GM11168 (cell line): ENCODE results near the gene CTXN1.
"Not testable (repeated sequence)": the region's sequence is repeated elsewhere in the genome, so short reads cannot be mapped to it uniquely, and the experiment has no call there.

Source experiments
- in situ Hi-C: fragments of 300-500 bp; cut with MboI; formaldehyde crosslinking; loops from one replicate; pipeline ENCODE4 v1.12.0; 2022; ENCODE audit warnings: low sequenced_read_pairs; ENCODE audit not compliant: unreplicated experiment

Gene CTXN1

DNA sequence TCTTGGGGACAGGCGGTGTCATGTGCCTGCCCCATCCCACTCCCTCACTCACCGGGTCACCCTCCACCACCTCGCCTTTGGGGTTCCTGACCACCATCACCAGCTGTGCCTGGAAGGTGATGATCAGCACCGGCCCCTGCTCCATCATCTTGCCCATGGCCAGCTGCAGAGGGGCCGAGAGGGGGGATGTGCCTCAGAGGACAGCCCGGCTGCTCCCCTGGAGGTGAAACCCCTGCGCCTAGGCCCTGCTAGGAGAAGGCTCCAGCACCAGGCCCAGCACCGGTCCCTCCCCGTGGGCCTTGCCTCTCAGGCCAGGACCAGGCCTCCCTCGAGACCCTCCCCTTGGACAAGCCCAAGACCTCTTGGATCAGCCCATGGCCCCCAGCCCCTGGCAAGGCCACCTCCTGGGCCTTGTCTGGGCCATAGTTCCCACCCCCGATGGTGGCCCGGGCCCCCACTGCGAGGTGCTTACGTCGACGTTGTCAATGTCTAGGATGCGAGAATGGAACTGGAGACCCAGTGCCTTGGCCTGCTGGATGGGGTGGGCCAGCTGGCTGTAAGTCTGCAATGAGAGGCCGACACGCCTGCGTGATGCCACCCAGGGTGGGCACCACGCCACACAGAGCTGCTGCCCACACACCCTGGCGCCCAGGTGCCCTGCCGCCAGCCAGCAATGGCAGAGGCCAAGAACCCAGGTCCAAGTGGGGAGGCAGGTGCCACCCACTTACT, 1.8 kb upstream of the CTXN1 start:
- in situ Hi-C loops = no loop called here

DNA sequence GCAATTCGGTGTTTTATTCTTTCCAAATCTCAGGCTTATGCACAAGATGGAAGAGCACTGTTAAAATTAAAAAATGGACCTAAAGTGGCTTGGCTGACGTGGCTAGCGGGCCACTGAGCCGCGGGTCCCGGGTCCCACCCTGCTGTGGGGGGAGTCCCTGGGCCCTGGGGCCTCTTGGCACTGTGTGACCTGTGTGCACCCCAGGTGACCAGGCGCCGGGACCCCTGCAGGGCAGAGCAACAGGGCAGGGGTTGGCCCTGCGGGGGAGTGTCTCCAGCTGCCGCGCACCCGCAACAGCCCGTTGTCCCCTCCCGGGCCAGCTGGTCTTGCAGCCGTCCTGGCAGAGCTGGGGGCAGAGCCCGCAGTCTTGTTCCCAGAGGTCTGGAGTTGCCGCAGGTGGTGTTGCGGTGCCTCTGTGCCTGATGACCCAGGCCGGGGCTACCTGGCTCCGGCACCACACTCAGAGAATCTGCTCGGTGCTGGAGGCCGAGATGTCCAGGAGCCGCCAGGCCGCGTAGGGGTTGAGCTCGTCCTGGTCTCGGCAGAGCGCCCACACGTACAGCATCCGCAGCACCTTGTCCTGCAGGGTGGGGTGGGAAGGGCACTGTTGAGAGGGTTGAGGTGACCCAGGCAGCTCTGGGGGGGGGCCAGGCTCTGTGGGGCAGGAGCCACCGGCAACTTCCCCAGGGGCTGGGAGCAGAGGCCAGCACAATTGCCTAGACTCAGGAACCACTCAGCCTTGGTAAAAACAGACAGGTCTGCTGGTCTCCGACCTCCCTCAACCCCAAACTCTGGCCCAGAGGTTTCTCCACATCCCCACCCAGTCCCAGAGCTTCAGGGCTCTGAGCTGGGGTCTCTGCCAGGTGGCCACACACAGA, 1.0 kb upstream of the CTXN1 start:
- in situ Hi-C loops = no loop called here

DNA sequence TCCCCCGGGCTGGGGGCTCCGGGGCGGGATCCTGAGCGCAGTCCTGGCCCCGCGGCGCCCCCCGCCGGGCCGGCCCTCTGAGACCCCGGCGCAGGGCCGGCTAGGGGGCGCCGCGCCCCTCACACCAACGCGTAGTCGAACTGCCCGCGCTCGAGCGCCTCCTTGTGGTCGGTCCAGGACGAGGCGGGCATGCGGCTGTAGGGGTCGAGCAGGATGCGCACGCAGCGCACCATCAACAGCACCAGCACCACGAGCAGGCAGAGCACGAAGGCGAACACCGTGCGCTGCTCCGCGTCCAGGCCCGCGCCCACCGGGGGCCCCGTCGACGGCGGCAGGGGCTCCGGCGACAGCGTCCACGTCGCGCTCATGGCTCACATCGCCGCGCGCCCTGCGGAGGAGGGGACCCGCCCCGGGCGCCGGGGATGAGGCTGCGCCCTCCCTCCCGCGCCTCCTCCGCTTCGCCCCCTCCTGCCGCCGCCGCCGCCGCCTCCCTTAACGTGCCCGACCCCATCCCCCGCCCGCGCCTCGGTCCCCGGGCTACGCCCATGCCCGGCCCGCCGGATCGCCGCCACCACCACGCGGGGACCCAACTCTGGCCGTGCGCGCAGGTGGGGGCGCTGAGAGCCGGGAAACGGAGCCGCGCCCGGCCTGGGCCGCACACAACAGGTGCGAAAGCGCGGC, 624 bp downstream of the CTXN1 start:
- in situ Hi-C loops = no loop called here

DNA sequence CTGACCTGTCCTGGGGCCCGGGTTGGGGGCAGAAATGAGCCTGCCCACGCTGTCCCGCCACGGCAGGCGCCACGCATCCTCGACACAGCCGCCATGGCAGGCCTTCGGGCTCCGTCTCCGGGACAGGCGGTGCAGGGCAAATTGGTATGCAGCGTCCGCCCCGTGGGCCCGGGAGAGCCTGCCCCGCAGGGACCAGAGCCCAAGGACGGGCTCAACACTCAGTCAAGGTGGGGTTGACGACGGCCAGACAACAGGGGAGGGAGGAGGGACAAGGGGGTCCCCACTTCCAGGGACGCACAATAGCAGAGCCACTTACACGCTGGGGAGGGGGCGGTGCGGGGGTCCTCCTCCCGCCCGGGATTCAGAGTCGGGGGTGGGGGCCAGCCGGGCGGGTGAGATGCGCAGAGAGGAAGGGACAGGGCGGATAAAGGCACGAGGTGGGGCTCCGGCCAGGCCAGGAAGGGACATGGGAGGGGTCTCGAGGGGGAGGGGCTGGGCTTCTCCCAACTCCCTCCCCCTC, 1.2 kb downstream of the CTXN1 start:
- in situ Hi-C loops = no loop called here

DNA sequence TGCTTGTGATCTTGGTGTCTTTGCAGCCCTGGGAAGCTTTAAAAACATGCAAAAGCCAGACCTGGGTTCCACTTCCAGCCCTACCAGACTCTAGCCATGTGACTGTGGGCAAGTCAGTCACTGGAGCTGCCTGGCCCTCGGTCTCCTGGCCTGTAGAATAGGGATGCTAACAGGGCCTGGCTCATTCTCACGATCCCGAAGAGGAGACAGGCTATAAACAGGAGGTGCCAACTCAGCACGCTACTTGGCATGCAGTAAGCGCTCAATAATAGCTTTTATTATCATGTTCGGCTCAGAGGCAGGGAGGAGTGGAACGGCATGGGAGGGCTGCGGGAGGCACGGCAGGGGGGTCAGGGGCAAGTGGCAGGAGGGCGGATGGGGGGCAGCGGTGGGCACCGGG, 1.7 kb downstream of the CTXN1 start:
- in situ Hi-C loops = no loop called here

DNA sequence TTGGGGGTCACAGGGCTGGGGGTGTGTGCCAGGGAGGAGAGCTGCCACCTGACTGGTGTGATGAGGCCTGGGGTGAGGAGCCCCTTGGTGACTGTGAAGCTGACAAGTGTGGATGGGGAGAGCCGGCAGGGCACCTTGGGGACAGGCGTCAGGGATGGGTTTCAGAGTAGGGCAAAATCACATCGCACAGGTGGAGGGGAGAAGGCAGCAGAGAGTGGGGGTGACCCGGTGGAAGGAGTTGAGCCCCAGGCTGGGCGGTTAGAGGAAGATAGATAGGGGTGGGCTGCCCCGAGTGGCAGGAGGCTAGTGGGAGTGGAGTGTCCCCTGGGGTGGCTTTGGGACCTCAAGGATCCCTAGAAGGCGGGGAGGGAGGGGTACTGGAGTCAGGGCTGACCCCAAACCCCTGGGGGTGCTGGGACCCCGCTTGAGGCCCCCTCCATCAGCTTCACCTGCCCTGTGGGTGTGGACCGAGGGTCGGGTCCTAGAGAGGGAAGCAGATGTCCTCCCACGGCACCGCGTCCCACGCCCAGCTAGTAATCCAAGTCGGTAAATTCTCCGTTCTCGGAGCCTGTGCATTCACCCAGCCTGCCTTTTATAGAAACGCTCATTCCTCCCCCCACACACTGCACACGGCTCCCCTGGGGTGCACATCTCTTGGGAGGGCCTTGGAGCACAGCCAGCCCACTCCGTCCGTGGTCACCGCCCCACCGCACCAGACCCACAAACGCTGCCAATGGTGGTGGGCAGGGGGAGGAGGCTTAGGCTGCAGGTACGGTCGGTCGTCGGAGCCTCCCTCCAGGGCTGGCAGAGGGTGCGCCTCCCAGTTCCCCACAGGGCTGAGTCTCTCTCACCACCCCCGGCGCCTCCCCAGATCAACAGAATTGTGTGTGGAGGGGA, 2.4 kb downstream of the CTXN1 start:
- in situ Hi-C loops = no loop called here

DNA sequence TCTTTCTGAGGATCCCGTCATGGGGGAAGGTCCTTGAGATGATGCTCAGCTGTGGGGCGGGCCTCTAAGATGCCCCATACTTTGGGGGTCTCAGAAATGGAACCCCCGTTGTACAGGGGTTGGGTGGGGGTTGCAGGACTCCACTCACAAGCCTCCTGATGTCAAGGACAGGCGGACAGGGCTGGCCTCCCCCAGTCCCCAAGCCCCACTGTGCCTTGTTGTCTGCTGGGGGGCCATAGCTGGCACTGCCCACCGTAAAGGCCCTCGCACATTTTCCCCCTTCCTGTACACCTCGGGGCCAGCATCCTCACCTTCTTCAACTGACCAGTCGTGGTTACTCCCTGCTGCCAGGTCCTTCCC, 3.1 kb downstream of the CTXN1 start:
- in situ Hi-C loops = no loop called here

DNA sequence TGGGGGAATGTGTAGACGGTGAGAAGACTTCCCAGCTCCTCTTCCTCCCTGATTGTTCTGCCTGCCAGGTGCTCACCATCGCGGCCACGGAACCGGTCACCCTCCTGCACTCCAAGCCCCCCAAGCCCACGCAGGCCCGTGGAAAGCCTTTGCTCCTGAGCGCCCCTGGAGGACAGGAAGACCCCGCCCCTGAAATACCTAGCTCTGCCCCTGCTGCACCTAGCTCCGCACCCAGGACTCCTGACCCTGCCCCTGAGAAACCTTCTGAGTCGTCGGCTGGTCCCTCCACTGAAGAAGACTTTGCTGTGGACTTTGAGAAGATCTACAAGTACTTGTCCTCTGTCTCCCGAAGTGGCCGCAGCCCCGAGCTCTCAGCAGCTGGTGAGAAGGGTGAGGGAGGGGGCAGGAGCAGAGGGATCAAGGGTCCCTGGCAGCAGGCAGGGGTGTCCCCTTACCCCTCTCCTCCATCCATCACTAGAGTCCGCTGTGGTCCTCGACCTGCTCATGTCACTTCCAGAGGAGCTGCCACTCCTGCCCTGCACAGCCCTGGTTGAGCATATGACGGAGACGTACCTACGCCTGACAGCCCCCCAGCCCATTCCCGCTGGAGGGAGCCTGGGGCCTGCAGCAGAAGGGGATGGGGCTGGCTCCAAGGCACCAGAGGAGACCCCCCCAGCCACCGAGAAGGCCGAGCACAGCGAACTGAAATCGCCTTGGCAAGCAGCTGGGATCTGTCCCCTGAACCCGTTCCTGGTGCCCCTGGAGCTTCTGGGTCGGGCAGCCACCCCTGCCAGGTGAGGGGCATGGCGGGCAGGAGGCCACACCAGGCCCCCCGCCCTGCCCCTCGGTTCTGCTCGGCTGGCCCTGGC, 3.7 kb downstream of the CTXN1 start:
- in situ Hi-C loops = no loop called here

DNA sequence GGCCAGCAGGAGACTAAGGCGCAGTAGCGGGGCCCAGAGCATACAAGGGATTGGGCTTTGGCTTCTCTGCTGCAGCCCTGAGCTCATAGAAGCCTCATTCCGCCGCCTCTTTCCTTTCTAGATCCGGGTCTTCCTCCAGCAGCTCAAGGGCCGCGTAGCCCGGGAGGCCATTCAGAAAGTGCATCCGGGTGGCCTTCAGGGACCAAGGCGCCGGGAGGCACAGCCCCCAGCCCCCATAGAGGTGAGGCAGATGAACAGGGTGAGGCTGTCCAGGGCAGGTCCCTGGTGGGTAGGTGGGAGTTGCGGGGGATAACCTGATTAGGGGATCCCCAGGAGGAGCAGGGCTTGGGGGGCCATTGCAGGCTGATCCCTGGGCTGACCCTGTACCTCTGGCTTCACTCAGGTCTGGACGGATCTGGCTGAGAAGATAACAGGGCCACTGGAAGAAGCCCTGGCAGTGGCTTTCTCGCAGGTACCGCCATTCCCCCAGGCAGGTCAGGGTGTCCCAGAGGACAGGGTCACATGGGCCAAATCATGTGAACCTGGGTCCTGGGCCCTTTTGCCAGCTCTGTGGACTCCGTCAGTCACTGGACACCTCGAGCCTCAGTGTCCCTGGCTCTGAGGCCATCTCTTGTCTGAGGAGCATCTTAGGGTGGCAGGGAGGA, 4.5 kb downstream of the CTXN1 start:
- in situ Hi-C loops = no loop called here

DNA sequence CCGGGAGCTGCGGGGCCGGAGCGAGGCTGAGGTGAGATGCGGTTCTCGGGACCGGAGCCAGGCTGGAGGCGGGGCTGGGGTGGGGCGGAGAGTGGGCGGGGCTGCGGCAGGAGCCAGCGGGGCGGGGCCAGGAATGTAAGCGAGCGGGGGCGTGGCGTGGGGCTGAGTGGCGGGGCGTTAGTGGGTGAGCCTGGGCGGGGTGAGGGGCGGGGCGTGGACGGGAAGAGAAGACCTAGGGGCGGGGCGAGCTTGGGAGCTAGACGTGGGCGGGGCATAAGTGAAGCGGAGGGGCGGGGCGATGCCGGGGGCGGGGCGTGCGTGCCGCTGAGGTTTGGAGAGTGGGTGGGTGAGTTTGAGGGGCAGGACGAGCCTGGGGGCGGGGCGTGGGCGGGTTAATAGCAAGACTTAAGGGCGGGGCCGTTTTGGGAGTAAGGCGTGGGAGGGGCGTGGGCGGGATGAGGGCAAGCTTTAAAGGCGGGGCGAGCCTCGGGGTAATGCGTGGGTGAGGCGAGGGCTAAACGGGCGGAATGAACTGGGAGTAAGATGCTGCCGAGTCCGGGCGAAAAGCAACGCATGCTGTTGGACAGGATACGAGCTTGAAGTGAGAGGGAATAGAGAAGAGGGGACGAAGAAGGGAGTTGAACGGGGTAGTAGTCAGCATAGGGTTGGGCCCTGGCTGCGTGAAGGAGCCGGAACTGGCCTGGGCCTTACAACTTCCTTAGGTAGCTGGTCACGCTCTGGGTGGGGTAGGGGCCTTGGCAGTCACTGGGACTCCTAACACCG, 5.2 kb downstream of the CTXN1 start:
- in situ Hi-C loops = no loop called here

DNA sequence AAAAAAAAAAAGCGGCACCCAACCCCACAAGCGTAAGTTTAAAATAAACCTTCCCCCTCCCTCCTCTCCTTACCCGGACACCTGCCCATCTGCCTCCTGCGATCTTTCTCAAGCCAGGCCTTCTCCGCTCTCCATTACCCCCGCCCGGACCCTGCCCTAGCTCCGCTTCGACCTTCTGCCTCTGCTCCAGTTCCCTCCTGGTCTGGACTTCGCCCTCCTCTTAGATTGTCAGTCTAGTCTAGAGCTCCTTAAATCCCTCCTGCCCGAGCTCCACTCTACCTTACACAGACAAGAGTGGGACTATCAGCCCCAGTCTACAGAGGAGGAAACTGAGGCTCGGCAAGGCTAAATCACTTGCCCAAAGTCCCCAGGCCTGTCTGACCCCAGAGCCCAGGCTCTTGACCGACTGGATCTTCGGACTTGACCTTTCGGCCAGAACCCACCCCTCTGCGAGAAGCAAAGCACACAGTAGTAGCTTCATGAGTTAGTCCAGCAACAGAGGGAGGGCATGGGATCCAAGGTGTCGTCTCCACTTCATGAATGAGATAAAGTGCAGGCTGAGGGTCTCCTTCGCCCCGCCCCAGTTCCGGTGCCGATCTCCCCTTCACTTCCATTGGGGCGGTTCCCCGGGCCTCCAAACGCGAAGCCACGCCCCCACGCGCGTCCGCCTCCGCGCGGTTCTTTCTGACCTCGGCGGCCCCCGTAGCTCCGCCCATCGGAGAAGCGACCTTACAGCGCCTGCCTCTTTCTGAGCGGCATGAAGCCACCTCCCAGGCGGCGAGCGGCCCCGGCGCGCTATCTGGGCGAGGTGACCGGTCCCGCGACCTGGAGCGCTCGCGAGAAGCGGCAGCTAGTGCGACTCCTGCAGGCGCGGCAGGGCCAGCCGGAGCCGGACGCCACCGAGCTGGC, 6.1 kb downstream of the CTXN1 start, which contains the start of gene SNAPC2:
TSS of gene SNAPC2 (plus strand) at position 729 of the 909 bp plus-strand sequence. CDS start at position 758, 29 bp downstream.
- in situ Hi-C loops = no loop called here

DNA sequence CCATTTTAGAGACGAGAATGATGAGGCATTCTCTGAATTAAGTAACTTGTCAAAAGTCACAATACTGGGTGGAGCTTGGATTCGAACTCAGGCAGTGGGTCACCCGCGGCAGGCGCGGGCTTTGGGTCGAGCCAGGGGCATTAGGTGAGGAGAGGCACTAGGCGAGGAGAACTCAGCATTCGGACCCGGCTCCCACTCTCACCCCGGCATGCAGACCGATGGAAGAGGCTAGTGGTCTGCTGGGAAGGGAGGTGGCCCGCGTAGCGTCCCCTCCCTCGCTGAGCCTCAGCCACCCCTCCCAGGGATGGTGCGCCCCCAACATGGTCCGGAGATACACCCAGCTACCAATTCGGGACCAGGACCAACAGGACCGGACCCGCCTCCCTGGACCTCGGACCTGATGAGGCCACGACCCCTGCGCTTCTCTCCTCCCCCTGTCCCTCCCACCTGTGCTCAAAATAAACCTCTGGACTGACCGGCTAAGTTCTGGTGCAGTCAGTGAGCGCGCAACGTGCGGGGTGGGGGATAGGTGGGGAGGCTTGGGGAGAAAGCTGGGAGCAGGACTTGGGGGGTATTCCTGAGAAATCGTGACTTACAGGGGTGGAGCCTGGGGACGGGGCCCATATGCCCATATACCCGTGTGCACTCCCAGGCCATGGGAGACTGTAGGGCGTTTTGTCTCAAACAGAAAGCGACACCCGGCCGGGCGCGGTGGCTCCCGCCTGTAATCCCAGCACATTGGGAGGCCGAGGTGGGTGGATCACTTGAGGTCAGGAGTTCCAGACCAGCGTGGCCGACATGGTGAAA, 7.1 kb downstream of the CTXN1 start:
- in situ Hi-C loops = no loop called here

DNA sequence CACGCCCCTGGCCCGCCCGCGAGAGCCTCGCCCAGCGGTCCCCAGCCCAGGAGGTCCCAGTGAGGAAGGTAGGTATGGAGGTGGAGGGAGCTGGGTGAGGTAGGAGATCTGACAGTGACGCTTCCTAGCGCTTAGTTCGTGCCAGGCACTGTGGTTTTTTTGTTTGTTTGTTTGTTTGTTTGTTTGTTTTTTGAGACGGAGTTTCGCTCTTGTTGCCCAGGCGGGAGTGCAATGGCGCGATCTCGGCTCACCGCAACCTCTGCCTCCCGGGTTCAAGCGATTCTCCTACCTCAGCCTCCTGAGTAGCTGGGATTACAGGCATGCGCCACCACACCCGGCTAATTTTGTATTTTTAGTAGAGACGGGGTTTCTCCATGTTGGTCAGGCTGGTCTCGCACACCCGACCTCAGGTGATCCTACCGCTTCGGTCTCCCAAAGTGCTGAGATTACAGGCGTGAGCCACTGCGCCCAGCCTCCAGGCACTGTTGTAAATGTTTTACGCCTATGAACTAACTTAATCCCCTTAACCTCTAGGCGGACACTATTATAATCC, 7.8 kb downstream of the CTXN1 start:
- in situ Hi-C loops = not testable (repeated sequence)

DNA sequence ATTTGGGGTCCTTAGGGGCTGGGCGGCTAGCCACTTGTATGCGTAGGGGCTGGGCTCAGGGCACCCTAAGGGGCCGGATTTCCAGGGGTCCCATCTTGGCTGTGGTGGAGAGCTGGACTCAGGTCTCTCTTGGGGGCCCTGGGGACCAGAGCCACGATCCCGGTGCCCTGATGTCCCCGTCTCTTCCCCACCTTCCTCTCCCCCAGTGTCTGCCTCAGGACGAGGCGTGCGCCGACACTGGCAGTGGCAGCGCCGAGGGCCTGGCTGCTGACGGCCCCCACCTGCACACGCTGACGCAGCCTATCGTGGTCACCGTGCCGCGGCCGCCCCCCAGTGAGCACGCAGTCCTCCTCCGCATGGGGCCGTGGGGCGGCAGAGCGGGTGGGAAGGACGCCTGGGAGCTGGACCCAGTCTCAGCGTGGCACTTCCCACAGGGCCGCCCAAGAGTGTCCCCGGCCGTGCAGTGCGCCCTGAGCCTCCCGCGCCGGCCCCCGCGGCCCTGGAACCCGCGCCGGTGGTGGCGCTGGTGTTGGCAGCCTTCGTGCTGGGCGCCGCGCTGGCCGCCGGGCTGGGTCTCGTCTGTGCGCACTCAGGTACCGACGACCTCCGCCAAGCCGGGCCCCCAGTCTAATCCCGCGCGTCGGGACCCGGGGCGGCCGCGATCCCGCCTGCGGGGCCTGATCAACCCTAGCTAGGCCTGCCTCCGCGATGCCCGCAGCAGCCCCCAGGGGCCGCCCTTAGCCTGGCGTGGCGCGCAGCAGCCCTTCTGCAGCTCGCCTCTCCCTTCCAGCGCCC, 8.5 kb downstream of the CTXN1 start:
- in situ Hi-C loops = no loop called here

DNA sequence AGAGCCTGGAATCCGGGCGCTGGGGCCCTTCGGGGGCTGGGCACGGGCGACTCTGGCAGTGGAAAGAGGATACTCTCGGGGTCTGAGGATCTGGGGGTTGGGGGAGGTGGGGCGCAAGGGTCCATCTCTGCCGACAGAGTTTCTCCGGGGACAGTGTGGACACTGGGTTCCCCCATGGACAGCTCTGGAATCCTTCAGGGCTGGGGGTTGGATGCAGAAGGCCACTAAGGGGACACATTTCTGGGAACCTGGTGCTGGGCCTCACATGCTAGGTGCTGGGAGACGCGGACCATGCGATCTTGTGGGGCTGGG, 9.0 kb downstream of the CTXN1 start:
- in situ Hi-C loops = no loop called here
